Natural killer cell (primary cell): Measurements from ENCODE around the gene DNAAF3. TPM values are rescaled to one million over a fixed set of nuclear protein-coding genes. Genes with fewer than 3 reads are reported as not detected.
A peak's percentile ranks its signal among the peaks of the same experiment; 100 is the strongest.

Experiments
- ATAC-seq, 3 donors: fragments of 150-1000 bp in 2 of 3; fragments of 200-7000 bp in 1 of 3; cut with Tn5 transposase; 1 replicate in 1 of 3; 2 replicates in 2 of 3; pipeline ENCODE4 v1.10.0; 2021; ENCODE audit warnings: mild to moderate bottlenecking in 2 of 3, moderate library complexity in 2 of 3
- DNase-seq, 2 donors: peaks; one replicate each; pipeline versions ENCODE4 v3.0.0 to v3.0.0-alpha.2; 2013 to 2021; ENCODE audit warnings: mixed read lengths in 1 of 2
- H3K27ac ChIP-seq: one replicate; pipeline ENCODE4 v1.5.1; 2013; ENCODE audit warnings: mild to moderate bottlenecking, low read length
- H3K27me3 ChIP-seq: one replicate; pipeline ENCODE4 v1.6.1; 2013; ENCODE audit warnings: low read length; ENCODE audit not compliant: control insufficient read depth, insufficient read depth
- H3K36me3 ChIP-seq: one replicate; pipeline ENCODE4 v1.6.1; 2013; ENCODE audit warnings: low read length; ENCODE audit not compliant: control insufficient read depth, insufficient read depth
- H3K4me1 ChIP-seq: one replicate; pipeline ENCODE4 v1.6.1; 2013; ENCODE audit warnings: low read length; ENCODE audit not compliant: control insufficient read depth, insufficient read depth
- H3K4me3 ChIP-seq: one replicate; pipeline ENCODE4 v1.5.1; 2013; ENCODE audit warnings: low read length
- H3K9me3 ChIP-seq: one replicate; pipeline ENCODE4 v1.6.1; 2013; ENCODE audit warnings: low read length; ENCODE audit not compliant: control insufficient read depth, insufficient read depth
- H3K27ac Mint-ChIP-seq, 2 donors: one replicate each; pipeline ENCODE4 v1.8.0; 2022; ENCODE audit warnings: mild to moderate bottlenecking in 2 of 2, mixed read lengths in 2 of 2, moderate library complexity in 1 of 2
- H3K27me3 Mint-ChIP-seq, 2 donors: one replicate each; pipeline ENCODE4 v1.8.0; 2022; ENCODE audit warnings: low read depth in 2 of 2, mixed read lengths in 2 of 2
- H3K36me3 Mint-ChIP-seq: one replicate; pipeline ENCODE4 v1.8.0; 2022; ENCODE audit warnings: mixed read lengths
- H3K4me1 Mint-ChIP-seq, 2 donors: one replicate each; pipeline ENCODE4 v1.8.0; 2022; ENCODE audit warnings: mixed read lengths in 2 of 2
- H3K4me3 Mint-ChIP-seq: one replicate; pipeline ENCODE4 v1.8.0; 2022; ENCODE audit warnings: mild to moderate bottlenecking, moderate library complexity, mixed read lengths
- H3K9me3 Mint-ChIP-seq, 2 donors: one replicate each; pipeline ENCODE4 v1.8.0; 2022; ENCODE audit warnings: mixed read lengths in 2 of 2
- WGBS: methylation state at CpG from one replicate; pipeline ENCODE4 v1.1.7; 2013; ENCODE audit warnings: missing lambda C conversion rate; ENCODE audit not compliant: insufficient coverage; 5-methylcytosine and 5-hydroxymethylcytosine counted together
- intact Hi-C: fragments of 100-400 bp; cut with micrococcal nuclease; formaldehyde crosslinking; loops from one replicate; pipeline ENCODE4 v1.14.2; 2022
- total RNA-seq, 4 donors: library from RNA; stranded (reverse); fragments of 120-200 nt in 1 of 4; gene quantifications; one replicate each; pipeline versions ENCODE4 v1.2.3 to v1.2.4, GENCODE V29; 2013 to 2022
- TF ChIP-seq, protein P1 (sequence below): fragments of 200-600 bp; IDR thresholded peaks from one replicate; pipeline ENCODE4 v1.8.0; 2022; ENCODE audit warnings: antibody characterized with exemption

DNAAF3 gene
- total RNA-seq, 3 donors from 2014 or later (not counting 1 experiment from before 2014, with no cell fraction given): not detected

DNA sequence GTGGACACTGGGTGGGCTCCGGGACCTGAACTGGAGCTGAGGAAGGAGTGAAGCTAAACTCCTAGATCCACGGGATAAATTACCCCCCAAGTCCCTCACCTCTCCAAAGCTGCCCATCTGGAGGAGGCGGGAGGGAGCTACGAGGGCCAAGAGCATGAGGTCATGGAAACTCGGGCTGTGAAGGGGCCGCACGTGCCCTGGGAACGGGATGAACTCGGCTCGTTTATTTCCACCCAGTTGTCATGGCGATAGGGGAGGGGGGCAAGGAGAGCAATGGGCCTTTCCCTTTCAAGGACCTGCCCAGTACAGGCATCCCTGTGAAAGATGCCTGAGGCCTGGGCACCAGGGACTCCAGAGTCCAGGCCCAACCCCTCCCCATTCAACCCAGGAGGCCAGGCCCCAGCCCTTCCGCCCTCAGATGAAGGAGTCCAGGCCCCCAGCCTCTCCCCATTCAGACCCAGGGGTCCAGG is 52.8 kb downstream of the DNAAF3 start:
- no peak overlapping the region for H3K27ac Mint-ChIP-seq

DNA sequence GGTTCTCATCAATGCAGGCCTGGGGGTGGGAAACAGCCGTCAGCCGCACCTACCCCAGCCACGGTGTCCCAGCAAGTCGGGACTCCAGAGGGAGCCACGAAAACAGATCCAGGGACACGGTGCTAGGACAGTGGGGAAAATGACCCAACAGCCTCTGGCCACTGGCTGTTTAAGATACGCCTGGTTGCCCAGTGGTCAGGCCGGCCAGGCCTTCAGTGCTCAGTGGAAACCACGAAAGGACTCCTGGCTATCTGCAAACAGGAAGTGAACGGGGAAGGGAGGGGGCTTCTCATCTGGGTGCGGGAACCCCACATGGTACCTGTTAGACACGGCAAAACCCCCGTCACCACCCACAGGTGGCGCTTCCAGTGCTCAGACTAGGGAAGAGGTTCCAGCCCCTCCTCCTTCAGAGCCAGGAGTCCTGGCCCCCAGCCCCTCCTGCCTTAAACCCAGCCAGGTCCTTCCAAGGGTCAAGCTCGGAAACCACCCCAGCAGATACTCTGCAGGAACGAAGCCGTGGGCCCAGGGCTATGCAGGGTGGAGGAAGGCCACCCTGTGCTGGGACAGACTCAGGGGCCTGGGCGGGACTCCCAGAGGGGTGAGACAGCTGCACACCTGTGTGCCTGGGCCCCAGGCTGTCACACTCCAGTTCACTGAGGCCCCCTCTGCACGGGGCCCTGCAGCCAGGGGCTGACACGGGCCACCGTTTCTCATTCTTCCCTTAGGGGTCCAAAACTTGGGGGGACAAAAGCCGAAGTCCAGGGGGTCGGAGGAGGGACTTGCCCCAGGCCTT is 53.4 kb downstream of the DNAAF3 start:
- Histone ChIP-seq H3K27me3 (no peaks in the 10 kb centered on the region), H3K9me3 (no peaks in the 10 kb centered on the region)

More for the DNA sequence above, 52.8 kb downstream of the DNAAF3 start:
- TF ChIP-seq, protein P1, sequence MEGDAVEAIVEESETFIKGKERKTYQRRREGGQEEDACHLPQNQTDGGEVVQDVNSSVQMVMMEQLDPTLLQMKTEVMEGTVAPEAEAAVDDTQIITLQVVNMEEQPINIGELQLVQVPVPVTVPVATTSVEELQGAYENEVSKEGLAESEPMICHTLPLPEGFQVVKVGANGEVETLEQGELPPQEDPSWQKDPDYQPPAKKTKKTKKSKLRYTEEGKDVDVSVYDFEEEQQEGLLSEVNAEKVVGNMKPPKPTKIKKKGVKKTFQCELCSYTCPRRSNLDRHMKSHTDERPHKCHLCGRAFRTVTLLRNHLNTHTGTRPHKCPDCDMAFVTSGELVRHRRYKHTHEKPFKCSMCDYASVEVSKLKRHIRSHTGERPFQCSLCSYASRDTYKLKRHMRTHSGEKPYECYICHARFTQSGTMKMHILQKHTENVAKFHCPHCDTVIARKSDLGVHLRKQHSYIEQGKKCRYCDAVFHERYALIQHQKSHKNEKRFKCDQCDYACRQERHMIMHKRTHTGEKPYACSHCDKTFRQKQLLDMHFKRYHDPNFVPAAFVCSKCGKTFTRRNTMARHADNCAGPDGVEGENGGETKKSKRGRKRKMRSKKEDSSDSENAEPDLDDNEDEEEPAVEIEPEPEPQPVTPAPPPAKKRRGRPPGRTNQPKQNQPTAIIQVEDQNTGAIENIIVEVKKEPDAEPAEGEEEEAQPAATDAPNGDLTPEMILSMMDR: no peak
- no peaks in the 10 kb centered on the region for H3K27me3 ChIP-seq
- no peak overlapping the region for H3K4me3 ChIP-seq
- H3K36me3 ChIP-seq: peaks cover 10% of the 10 kb centered on the region
- Mint-ChIP-seq H3K4me3 (no peak overlapping the region), H3K36me3 (no peaks in the 10 kb centered on the region), H3K27me3 (no peaks in the 10 kb centered on the region), H3K9me3 (no peaks in the 10 kb centered on the region), H3K4me1 (peaks cover 42 to 50% of the 10 kb centered on the region in 2 donors)
- peaks cover 49% of the 10 kb centered on the region for H3K4me1 ChIP-seq
- whole genome bisulfite sequencing: 80% methylated on average over 12 of the region's 12 CpGs
- no peak overlapping the region for H3K27ac ChIP-seq
- intact Hi-C loops: no loop called here
- no peak for DNase-seq
- ATAC-seq: no peak
- H3K9me3 ChIP-seq: no peaks in the 10 kb centered on the region

DNA sequence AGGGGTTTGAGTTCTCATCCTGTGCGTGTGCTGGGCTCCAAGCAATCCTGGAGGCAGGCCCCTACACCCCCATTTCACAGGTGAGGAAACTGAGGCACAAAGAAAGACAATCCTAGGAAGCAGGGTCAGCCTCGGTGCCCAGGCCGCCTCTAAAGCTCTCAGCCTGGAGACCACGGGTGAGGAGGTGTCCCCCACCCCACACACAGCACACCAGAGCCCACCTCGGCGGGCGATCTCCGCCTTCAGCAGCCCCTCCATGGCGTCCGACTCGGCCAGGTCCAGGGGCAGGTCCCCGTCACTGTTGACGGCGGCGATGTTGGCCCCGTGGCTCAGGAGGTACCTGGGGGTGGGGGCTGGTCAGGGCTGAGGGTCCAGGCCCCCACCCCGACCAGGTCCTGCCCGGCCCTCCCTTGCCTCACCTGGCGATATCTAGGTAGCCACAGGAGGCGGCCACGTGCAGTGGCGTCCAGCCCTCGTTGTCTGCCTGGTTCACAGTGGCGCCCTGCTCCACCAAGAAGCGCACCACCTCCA is 54.1 kb downstream of the DNAAF3 start:
- H3K27ac ChIP-seq: no peak overlapping the region
- H3K4me1 Mint-ChIP-seq: peaks cover 32 to 44% of the 10 kb centered on the region in 2 donors
- peak overlapping the region in 1 of 2 donors; percentile 45 for H3K27ac Mint-ChIP-seq
- WGBS: 93% methylated on average over 25 of the region's 25 CpGs
- intact Hi-C loops: no loop called here
- peaks cover 10% of the 10 kb centered on the region for H3K36me3 ChIP-seq
- no peaks in the 10 kb centered on the region for H3K9me3 Mint-ChIP-seq
- TF ChIP-seq, protein P1: no peak
- no peak overlapping the region for H3K4me3 ChIP-seq
- no peak for DNase-seq
- H3K27me3 ChIP-seq: no peaks in the 10 kb centered on the region
- no peaks in the 10 kb centered on the region for H3K36me3 Mint-ChIP-seq
- H3K4me3 Mint-ChIP-seq: no peak overlapping the region
- ATAC-seq: no peak
- no peaks in the 10 kb centered on the region for H3K9me3 ChIP-seq
- H3K27me3 Mint-ChIP-seq: no peaks in the 10 kb centered on the region
- H3K4me1 ChIP-seq: peaks cover 40% of the 10 kb centered on the region

More for the DNA sequence above, 53.4 kb downstream of the DNAAF3 start:
- Histone ChIP-seq H3K4me3 (no peak overlapping the region), H3K4me1 (peaks cover 42% of the 10 kb centered on the region), H3K36me3 (peaks cover 10% of the 10 kb centered on the region), H3K27ac (no peak overlapping the region)
- H3K4me3 Mint-ChIP-seq: no peak overlapping the region
- ATAC-seq (no peak), DNase-seq (peak in 1 of 2 donors; percentile 1)
- H3K9me3 Mint-ChIP-seq: no peaks in the 10 kb centered on the region
- H3K4me1 Mint-ChIP-seq: peaks cover 37 to 49% of the 10 kb centered on the region in 2 donors
- TF ChIP-seq, protein P1: no peak
- H3K27me3 Mint-ChIP-seq: no peaks in the 10 kb centered on the region
- no peaks in the 10 kb centered on the region for H3K36me3 Mint-ChIP-seq
- intact Hi-C loops: no loop called here
- peak overlapping the region in 1 of 2 donors; percentile 45 for H3K27ac Mint-ChIP-seq
- 74% methylated on average over 23 of the region's 23 CpGs for WGBS
